IPS-15b (cell line): ENCODE data around the gene TMEM232.
"Not testable (repeated sequence)": the region's sequence is repeated elsewhere in the genome, so short reads cannot be mapped to it uniquely, and the experiment has no call there.

ENCODE experiments used
- H3K27me3 ChIP-seq: one replicate; pipeline ENCODE4 v1.6.1; 2013; ENCODE audit warnings: low read length; ENCODE audit not compliant: control insufficient read depth, insufficient read depth
- H3K36me3 ChIP-seq: one replicate; pipeline ENCODE4 v1.6.1; 2013; ENCODE audit warnings: low read length; ENCODE audit not compliant: control insufficient read depth, insufficient read depth
- H3K4me1 ChIP-seq: one replicate; pipeline ENCODE4 v1.6.1; 2013; ENCODE audit warnings: mild to moderate bottlenecking, low read length; ENCODE audit not compliant: control insufficient read depth, insufficient read depth
- H3K4me3 ChIP-seq: one replicate; pipeline ENCODE4 v1.5.1; 2013; ENCODE audit warnings: low read depth, low read length
- H3K9ac ChIP-seq: one replicate; pipeline ENCODE4 v1.6.1; 2013; ENCODE audit warnings: low read depth, mild to moderate bottlenecking, low read length
- H3K9me3 ChIP-seq: one replicate; pipeline ENCODE4 v1.6.1; 2013; ENCODE audit warnings: mild to moderate bottlenecking, low read length; ENCODE audit not compliant: control insufficient read depth, insufficient read depth

TMEM232 gene

DNA sequence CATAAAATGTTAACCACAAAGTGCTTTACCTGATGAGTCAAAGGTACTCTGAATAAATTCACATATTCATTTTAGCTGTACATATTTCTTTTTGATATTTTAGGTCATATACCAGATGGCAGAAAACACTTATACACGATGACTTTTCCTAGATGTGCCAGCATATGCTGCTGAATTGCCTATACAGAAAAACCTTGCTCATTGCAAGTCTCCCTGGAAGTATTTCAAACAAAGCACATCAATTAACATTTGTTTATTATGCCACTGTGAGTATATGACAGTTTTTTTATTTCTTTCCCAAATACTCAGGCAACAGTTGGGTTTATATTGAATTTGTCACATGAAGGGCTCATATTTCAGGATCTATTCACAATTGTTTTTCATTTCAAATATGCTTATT is 180.8 kb downstream of the TMEM232 start:
- no peaks in the 10 kb centered on the region for H3K27me3 ChIP-seq
- H3K4me3 ChIP-seq, result no peak overlapping the region
- no peaks in the 10 kb centered on the region for H3K9me3 ChIP-seq
- H3K9ac ChIP-seq, result no peak overlapping the region
- no peaks in the 10 kb centered on the region for H3K36me3 ChIP-seq
- no peaks in the 10 kb centered on the region for H3K4me1 ChIP-seq

DNA sequence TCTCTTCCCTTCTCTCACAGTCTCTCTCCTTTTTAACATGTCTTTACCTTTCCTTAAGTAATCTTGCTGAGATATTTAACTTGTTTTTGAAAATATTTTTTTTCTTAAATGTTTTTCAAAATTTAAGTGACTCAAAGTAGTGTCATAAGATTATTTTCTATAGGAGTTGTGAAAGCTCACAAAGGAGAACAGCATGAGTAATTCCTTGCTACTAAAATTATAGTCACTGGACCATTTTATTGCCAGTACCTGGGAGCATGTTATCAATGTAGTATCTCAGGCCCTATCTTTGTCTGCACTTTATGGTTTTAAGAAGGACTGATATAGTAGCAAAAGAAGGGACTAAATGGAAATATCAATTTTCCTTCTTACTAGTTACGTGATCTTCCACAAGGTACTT is 181.9 kb downstream of the TMEM232 start:
- Histone ChIP-seq H3K27me3 (no peaks in the 10 kb centered on the region), H3K36me3 (no peaks in the 10 kb centered on the region), H3K9ac (no peak overlapping the region), H3K9me3 (no peaks in the 10 kb centered on the region), H3K4me3 (no peak overlapping the region), H3K4me1 (no peaks in the 10 kb centered on the region)

DNA sequence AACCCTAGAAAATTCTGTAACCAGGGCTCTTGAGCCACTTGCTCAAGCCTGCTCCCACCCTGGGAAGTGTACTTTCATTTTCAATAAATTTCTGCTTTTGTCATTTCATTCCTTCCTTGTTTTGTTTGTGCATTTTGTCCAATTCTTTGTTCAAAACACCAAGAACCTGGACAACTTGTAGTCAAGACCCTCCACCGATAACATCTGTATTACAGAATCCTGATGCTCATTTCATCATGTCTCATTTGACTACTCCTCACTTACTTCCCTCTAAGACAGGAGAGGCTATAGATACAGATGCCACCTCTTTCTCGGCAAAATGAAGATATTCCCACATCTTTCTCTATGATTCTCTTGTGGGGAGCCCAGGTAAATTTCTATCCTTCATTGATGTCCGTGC is 183.5 kb downstream of the TMEM232 start:
- H3K27me3 ChIP-seq, result no peaks in the 10 kb centered on the region
- no peaks in the 10 kb centered on the region for H3K9me3 ChIP-seq
- H3K4me3 ChIP-seq, result no peak overlapping the region
- no peaks in the 10 kb centered on the region for H3K4me1 ChIP-seq
- no peaks in the 10 kb centered on the region for H3K36me3 ChIP-seq
- H3K9ac ChIP-seq, result no peak overlapping the region

DNA sequence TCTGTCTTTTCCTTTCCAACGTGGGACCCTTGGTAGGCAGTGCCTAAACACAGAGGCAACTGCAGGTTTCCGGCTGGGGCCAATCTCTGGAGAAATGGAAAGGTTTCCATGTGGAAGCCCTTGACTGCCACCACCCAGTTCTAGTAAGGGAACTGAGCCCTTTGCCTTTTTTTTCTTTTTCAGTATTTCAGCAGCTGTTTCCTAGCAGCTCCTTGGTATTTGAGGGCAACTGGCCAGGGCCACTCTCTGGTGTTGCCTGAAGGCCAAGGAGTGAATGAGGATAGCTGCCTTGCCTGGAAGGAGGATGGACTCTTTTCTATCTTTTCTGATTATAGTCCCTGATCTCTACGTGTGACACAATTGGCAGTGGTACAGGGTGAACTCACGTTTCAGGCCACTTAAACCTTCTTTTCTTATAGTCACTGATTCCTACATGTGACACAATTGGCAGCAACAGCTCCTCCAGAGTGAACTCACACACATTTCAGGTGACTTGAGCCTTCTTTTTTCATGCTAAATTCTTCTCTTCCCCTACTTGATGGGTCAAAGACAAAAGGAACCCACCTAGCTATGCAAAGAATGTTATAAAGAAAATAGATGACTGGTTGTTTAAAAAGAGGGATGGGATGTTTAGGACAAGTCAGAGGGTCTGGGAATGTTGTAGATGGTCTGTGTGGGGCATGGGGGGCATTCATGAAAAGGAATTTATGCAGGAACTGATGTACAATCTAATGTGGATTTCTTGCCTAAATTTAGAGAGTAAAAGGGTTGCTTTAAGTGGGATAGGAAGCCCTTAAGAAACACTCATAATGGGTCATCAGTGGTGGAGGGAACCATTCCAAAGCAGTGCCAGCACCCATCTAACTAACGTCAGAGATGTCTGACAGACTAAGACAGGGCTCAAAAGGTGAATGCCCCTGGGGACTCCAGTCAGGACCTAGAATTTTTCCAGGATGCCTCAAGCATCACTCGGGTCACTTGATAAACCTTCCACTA is 190.1 kb downstream of the TMEM232 start:
- peak overlapping the region; percentile 0 for H3K4me3 ChIP-seq
- H3K36me3 ChIP-seq, result no peaks in the 10 kb centered on the region
- H3K9me3 ChIP-seq, result no peaks in the 10 kb centered on the region
- peak overlapping the region; percentile 29 for H3K9ac ChIP-seq
- no peaks in the 10 kb centered on the region for H3K27me3 ChIP-seq
- H3K4me1 ChIP-seq, result peaks cover 18% of the 10 kb centered on the region

DNA sequence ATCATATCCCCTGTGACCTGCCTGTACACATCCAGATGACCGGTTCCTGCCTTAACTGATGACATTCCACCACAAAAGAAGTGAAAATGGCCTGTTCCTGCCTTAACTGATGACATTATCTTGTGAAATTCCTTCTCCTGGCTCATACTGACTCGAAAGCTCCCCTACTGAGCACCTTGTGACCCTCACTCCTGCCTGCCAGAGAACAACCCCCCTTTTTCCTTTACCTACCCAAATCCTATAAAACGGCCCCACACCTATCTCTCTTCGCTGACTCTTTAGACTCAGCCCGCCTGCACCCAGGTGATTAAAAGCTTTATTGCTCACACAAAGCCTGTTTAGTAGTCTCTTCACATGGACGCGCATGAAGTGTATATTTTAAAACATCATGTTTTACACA is 191.3 kb downstream of the TMEM232 start:
- not testable (repeated sequence) for H3K4me3 ChIP-seq, H3K9me3 ChIP-seq, H3K36me3 ChIP-seq, H3K27me3 ChIP-seq
- Histone ChIP-seq H3K4me1 (peaks cover 18% of the 10 kb centered on the region), H3K9ac (peak overlapping the region; percentile 29)

DNA sequence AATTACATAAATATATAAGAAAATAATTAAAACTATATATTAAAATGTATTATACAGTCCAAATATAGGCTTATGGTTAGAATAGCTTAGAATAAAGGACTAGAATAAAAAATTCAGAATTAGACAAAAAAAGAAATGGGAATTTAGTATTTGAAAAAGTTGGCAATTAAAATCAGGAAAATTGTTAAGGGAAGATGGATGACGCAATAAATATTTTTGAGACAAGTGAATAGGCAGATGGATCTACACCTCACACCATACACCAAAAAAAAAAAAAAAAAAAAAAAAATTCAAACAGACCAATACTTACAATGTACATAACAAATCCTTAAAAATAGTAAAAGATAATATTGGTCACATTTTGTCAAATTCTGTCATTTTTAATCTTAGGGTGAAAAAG is 200.7 kb downstream of the TMEM232 start:
- Histone ChIP-seq H3K36me3 (no peaks in the 10 kb centered on the region), H3K4me3 (no peak overlapping the region), H3K9me3 (no peaks in the 10 kb centered on the region), H3K27me3 (no peaks in the 10 kb centered on the region), H3K4me1 (no peaks in the 10 kb centered on the region), H3K9ac (no peak overlapping the region)

DNA sequence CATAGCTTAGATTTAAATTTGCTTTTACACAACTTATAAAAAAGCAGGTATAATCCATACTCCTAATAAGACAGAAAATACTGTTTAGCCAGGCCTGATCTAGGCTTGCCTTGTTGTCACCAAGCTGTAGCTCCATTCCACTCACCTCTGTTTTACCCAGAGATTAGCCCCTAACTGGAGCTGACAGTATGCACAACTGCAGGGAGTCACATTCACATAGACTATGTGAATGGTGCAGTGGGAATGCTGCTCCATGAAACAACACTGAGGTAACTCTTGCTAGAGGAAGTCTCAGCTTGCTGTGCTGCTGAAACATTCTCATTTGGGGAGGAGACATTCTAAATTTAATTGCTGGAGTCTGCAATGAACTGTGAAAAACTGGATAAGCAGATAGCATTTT is 209.1 kb downstream of the TMEM232 start:
- Histone ChIP-seq H3K9ac (no peak overlapping the region), H3K27me3 (no peaks in the 10 kb centered on the region), H3K4me1 (peaks cover 7% of the 10 kb centered on the region), H3K36me3 (no peaks in the 10 kb centered on the region), H3K4me3 (no peak overlapping the region), H3K9me3 (no peaks in the 10 kb centered on the region)

DNA sequence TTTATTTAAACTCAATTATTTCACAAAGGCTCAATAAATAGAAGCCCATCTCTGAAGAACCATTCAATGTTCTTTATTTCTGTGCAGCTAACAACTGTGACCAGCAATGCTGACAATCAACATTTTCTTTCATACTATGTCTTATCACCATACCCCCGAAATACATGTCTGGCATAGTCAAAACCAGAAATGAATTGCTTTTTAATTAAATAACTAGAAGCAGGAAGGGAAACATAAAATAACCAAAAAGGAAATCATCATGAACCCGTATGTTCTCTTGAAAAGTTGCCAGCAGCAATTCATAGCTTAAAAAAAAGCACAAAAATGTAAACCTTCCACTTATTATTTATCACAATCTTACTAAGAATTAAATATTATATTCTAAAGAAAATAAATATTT is 212.4 kb downstream of the TMEM232 start:
- no peaks in the 10 kb centered on the region for H3K36me3 ChIP-seq
- no peaks in the 10 kb centered on the region for H3K9me3 ChIP-seq
- H3K9ac ChIP-seq, result no peak overlapping the region
- no peaks in the 10 kb centered on the region for H3K27me3 ChIP-seq
- H3K4me1 ChIP-seq, result peaks cover 9% of the 10 kb centered on the region
- H3K4me3 ChIP-seq, result no peak overlapping the region

DNA sequence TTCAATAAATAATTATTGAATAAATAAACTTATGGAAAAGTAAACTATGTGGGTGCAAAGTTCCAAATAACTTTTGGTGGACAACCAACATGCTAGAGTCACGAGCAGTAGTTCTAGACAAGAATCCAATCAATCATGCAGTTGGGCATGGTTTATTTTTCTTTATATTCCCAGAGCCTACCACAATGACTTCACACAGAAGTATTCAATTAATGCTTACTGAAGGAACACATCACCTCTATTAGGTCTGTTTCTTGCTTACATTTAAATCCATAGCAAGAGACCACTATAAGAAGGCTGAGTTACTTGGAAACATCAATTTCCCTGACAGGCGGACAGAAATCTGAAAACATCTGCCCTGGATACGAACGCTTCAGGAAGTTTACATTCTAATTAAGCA is 214.2 kb downstream of the TMEM232 start:
- Histone ChIP-seq H3K4me3 (no peak overlapping the region), H3K36me3 (no peaks in the 10 kb centered on the region), H3K9ac (no peak overlapping the region), H3K27me3 (no peaks in the 10 kb centered on the region), H3K9me3 (no peaks in the 10 kb centered on the region), H3K4me1 (peaks cover 4% of the 10 kb centered on the region)

DNA sequence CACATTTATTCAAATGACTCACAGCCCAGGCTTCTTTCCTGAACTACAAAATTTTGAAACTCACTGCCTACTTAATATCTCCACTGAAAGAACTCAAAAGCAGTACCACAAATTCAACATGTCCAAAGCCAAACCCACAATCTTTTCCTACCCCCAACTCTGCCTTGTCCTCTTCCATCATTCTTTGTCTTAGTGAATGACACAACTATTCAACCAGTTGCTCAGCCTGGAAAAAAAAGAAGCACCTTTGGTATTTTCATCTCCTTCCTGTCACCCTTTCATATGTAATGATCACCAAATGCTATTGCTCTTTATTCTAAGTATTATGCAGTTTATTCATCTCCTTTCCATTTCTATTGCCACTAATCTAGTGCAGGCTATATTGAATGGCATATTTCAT is 216.3 kb downstream of the TMEM232 start:
- no peak overlapping the region for H3K4me3 ChIP-seq
- H3K27me3 ChIP-seq, result no peaks in the 10 kb centered on the region
- no peaks in the 10 kb centered on the region for H3K9me3 ChIP-seq
- no peaks in the 10 kb centered on the region for H3K36me3 ChIP-seq
- H3K9ac ChIP-seq, result no peak overlapping the region
- peaks cover 2% of the 10 kb centered on the region for H3K4me1 ChIP-seq

DNA sequence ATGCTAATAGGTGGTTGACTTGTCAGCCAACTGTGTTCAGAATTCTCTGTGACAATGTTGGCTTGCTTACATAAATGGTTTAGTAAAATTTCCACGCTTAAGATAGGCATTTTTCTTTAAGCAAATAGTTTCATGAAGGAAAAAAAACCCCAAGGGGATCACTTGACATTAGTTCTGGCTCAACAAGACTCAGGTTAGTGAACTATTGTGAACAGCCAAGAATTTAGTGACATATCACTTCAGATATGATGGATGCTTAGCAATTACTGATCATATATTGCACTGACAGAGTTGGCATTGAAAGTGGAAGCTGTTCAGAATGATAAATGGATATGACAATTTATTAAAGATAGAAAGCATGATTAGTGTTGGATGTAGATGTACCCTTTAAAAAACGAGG is 218.5 kb downstream of the TMEM232 start:
- H3K36me3 ChIP-seq, result no peaks in the 10 kb centered on the region
- no peak overlapping the region for H3K9ac ChIP-seq
- no peaks in the 10 kb centered on the region for H3K9me3 ChIP-seq
- H3K4me1 ChIP-seq, result peaks cover 2% of the 10 kb centered on the region
- H3K27me3 ChIP-seq, result no peaks in the 10 kb centered on the region
- H3K4me3 ChIP-seq, result no peak overlapping the region

DNA sequence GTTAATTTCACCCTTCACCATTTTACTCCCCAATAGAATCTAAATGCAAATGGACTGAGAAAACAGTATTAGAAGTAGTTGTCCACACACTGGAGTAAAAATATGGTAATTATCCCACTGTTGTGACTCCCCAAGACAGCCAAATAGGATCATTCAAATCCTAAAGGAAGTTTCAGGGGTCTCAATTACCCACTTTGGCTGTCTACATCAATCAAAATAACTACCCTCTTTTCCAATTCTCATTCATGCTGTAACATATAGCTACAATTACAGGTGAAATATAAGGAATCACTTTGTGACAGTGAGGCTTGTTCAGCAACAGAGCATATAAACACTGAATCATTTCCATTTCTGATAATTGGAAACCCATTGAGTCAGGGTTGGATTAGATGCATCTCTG is 220.1 kb downstream of the TMEM232 start:
- Histone ChIP-seq H3K4me1 (peaks cover 2% of the 10 kb centered on the region), H3K9me3 (no peaks in the 10 kb centered on the region), H3K27me3 (no peaks in the 10 kb centered on the region), H3K9ac (no peak overlapping the region), H3K36me3 (no peaks in the 10 kb centered on the region), H3K4me3 (no peak overlapping the region)
